T-helper 17 cell (primary cell): ENCODE results near the gene CARF. TPM values are rescaled to one million over a fixed set of nuclear protein-coding genes. Genes with fewer than 3 reads are reported as not detected.
"Not testable (repeated sequence)": the region's sequence is repeated elsewhere in the genome, so short reads cannot be mapped to it uniquely, and the experiment has no call there.

Experiments used
- ATAC-seq: fragments of 150-1000 bp; cut with Tn5 transposase; 2 replicates; pipeline ENCODE4 v1.10.0; 2021; ENCODE audit warnings: mild to moderate bottlenecking, moderate library complexity
- DNase-seq, 3 donors: peaks; one replicate each; pipeline versions ENCODE4 v3.0.0 to v3.0.0-alpha.2; 2020 to 2021
- H3K9me3 ChIP-seq: one replicate; pipeline ENCODE4 v1.7.0; 2013; ENCODE audit warnings: low read length, mild to moderate bottlenecking; ENCODE audit not compliant: control insufficient read depth, poor library complexity, severe bottlenecking
- H3K27ac Mint-ChIP-seq: one replicate; pipeline ENCODE4 v1.8.0; 2022; ENCODE audit warnings: mild to moderate bottlenecking, moderate library complexity, mixed read lengths
- H3K27me3 Mint-ChIP-seq: one replicate; pipeline ENCODE4 v1.8.0; 2022; ENCODE audit warnings: mixed read lengths
- H3K36me3 Mint-ChIP-seq: one replicate; pipeline ENCODE4 v1.8.0; 2022; ENCODE audit warnings: low read depth, mixed read lengths
- H3K4me1 Mint-ChIP-seq: one replicate; pipeline ENCODE4 v1.8.0; 2022; ENCODE audit warnings: mild to moderate bottlenecking, mixed read lengths
- H3K4me3 Mint-ChIP-seq: one replicate; pipeline ENCODE4 v1.8.0; 2022; ENCODE audit warnings: mild to moderate bottlenecking, moderate library complexity, mixed read lengths
- total RNA-seq, 4 donors: library from RNA in 2 of 4; stranded (reverse) in 2 of 4; gene quantifications; one replicate each; pipeline ENCODE4 v1.2.3 and lab custom pipeline; 2022 to 2026

CARF gene, protein sequence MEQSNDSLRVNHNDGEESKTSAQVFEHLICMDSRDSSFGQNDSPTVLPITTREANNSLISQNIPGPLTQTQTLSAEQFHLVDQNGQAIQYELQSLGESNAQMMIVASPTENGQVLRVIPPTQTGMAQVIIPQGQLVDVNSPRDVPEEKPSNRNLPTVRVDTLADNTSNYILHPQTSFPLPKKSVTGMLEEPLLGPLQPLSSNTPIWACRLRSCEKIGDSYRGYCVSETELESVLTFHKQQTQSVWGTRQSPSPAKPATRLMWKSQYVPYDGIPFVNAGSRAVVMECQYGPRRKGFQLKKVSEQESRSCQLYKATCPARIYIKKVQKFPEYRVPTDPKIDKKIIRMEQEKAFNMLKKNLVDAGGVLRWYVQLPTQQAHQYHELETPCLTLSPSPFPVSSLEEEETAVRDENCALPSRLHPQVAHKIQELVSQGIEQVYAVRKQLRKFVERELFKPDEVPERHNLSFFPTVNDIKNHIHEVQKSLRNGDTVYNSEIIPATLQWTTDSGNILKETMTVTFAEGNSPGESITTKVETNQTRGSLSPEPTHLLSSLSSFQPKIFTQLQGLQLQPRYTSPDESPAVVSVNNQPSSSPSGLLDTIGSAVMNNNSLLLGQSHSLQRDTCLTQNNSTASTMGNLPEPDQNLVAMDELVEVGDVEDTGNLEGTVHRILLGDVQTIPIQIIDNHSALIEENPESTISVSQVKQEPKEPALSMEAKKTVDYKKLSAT
- 10 to 100 TPM; 10.5 to 11.5 TPM for total RNA-seq
- 19.5 to 22.0 reads per million in 2 donors for total RNA-seq (lab: John Stamatoyannopoulos, UW)

DNA sequence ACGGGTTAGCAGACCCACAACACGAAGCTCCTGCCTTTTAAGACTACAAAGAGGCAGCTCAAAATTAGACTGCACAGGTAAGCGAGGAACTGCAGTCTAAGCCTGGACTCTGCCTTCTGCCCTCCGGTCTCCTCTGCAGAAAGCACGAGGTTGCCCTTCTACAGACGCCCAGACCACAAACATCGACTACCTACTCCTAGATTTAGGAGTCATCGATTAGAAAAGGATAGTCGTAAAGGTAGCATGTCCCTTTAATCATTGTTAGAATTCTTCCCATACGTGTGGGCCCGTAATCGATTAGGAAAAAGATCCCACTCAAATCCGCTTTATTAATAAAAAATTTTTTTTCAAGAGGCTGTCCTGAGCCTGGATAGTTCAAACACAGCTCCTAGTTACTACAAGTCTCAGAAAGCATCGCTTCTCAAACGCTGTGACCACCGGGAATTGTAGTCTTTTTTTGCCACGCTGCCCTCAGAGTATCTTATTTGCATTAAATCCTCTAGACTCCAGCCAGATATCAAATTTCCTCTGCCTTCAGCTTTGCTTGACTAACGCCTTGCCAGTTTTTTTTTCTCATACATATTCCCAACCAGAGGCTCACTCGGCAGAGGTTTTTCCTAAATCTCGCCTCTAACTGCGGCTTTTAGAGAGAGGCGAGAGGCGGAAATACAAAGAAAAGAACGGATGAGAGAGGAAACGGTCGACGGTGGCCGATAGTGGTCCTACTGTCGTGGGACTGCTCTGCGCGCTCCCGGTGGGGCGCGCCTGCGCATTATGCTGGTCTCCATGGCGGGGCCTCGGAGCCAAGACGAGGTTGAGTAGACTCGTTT, at the start of gene CARF, which contains the start of gene WDR12:
Gene CARF (plus strand): TSS at position 764 of the 830 bp plus-strand sequence. CDS start 29,628 bp downstream, outside the sequence.
Gene WDR12 (minus strand): TSS at position 162 of the 830 bp plus-strand sequence. CDS start 197 bp downstream, outside the sequence.
- Mint-ChIP-seq H3K36me3 (peaks cover 2% of the 10 kb centered on the region), H3K27ac (peak within 1 kb of the TSS; percentile 95), H3K27me3 (no peaks in the 10 kb centered on the region), H3K4me1 (peaks cover 17% of the 10 kb centered on the region), H3K4me3 (peak within 1 kb of the TSS; percentile 97)
- no peaks in the 10 kb centered on the region for H3K9me3 ChIP-seq
- DNase-seq (peak; percentile 81 to 82 (median 82)), ATAC-seq (peak; percentile 86)

DNA sequence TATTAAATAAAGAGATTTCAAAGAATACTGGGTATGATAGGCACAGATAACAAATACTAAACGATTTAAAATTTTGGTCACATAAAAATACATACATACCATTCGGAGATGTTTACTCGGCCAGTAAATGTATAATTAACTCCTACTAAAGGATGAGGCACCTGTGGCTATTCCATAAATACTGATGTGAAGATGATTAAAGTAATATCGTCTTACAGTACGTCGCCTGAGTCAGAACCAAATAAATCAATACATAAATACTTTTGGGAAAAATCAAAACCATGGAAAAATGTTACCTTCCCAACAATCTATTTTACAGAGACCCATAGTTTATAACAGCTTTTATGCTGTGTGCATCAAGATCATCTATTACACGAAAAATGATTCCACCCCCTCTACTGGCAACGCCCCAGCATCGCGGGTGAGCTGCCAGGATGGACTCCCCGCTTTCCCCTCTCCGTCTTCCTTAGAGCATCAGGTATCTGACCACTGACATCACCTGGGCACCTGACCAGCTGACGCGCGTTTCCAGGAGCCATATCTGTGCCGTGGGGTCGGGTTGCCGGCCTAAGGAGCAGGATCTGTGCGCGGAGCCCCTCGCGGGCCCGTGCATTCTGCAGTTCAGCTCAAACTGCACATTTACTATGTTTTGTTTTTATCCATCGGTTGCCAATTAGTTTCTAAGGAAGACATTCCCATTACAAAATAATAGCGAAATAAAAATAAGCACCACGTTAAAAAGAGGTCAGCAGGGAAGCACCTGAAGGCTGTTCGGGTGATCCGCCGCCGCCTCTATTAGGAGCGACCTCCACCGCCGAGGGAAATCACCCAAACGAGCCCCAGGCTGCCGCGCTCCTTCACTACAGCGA, 41.4 kb upstream of the CARF start:
- H3K27ac Mint-ChIP-seq: peak overlapping the region; percentile 90
- no peaks in the 10 kb centered on the region for H3K27me3 Mint-ChIP-seq
- ATAC-seq (peak; percentile 88), DNase-seq (peak; percentile 23 to 41 (median 26))
- H3K4me1 Mint-ChIP-seq: peaks cover 7% of the 10 kb centered on the region
- H3K36me3 Mint-ChIP-seq: no peaks in the 10 kb centered on the region
- H3K9me3 ChIP-seq: no peaks in the 10 kb centered on the region
- peak overlapping the region; percentile 92 for H3K4me3 Mint-ChIP-seq

DNA sequence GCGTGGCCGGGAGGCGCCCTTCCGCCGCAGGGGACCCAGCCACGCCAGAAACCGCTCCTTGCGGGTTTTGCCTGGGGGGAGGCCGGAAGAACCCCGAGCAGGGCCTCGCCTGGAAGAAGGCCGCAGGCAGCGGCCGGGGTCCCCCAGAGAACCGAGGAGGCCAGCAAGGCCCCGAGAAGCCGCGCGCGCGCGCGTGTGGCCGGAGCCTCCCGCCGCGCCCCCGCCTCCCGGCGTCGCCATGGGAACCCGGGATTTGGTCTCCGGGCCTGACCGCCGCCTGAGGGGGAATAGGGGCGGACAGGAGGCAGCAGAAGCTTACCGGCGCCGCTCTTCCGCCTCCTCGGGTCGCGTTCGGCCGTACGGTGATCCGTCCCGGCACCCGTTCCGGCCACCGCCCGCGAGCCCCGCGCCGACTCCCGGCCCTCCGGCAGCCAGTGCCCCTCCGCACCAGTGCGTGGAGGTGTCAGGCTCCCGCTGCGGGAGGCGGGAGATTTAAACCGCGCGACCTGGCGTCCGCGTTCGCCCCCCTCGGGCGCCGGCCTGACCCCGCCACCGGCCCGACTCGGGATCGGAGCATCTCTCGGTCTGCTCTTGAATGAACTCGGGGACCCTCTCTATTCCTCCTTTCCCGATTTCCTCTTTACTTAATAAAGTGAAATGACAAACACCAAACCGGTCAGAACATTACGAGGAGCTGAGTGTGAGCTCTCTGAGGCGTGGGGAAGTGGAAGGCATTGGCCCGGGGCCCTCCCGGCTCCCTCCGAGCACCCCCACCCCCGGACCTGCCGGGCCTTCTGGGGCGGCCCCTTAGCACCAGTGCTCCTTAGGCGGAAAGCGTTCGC, 40.6 kb upstream of the CARF start, which contains the start of gene ICA1L:
Gene ICA1L (minus strand): TSS at position 467 of the 842 bp plus-strand sequence. CDS start 42,757 bp downstream, outside the sequence.
- Mint-ChIP-seq H3K27ac (peak within 1 kb of the TSS; percentile 90), H3K36me3 (no peaks in the 10 kb centered on the region), H3K4me3 (peak within 1 kb of the TSS; percentile 92), H3K27me3 (no peaks in the 10 kb centered on the region), H3K4me1 (peaks cover 7% of the 10 kb centered on the region)
- peak; percentile 31 for ATAC-seq
- H3K9me3 ChIP-seq: no peaks in the 10 kb centered on the region
- peak in 2 of 3 donors; percentile 12 to 40 for DNase-seq

- H3K4me1 Mint-ChIP-seq: peaks cover 2% of the 10 kb centered on the region
- no peak for DNase-seq
- no peak overlapping the region for H3K27ac Mint-ChIP-seq
- no peaks in the 10 kb centered on the region for H3K27me3 Mint-ChIP-seq
- no peaks in the 10 kb centered on the region for H3K36me3 Mint-ChIP-seq
- no peaks in the 10 kb centered on the region for H3K9me3 ChIP-seq
- no peak overlapping the region for H3K4me3 Mint-ChIP-seq
- ATAC-seq: no peak
Measured at GRCh38 chr2:202877699-202878098, 34.4 kb upstream of the CARF start.

- Mint-ChIP-seq H3K4me1 (no peaks in the 10 kb centered on the region), H3K27ac (no peak overlapping the region), H3K27me3 (no peaks in the 10 kb centered on the region), H3K36me3 (peaks cover 2% of the 10 kb centered on the region), H3K4me3 (no peak overlapping the region)
- H3K9me3 ChIP-seq: no peaks in the 10 kb centered on the region
- ATAC-seq (no peak), DNase-seq (no peak)
Measured at GRCh38 chr2:202881570-202881969, 30.5 kb upstream of the CARF start.

- H3K4me1 Mint-ChIP-seq: no peaks in the 10 kb centered on the region
- peak overlapping the region; percentile 41 for H3K27ac Mint-ChIP-seq
- H3K36me3 Mint-ChIP-seq: peaks cover 5% of the 10 kb centered on the region
- H3K9me3 ChIP-seq: no peaks in the 10 kb centered on the region
- no peak overlapping the region for H3K4me3 Mint-ChIP-seq
- ATAC-seq (no peak), DNase-seq (no peak)
- no peaks in the 10 kb centered on the region for H3K27me3 Mint-ChIP-seq
Measured at GRCh38 chr2:202883987-202884675, 27.9 kb upstream of the CARF start.

- Mint-ChIP-seq H3K36me3 (peaks cover 5% of the 10 kb centered on the region), H3K27me3 (no peaks in the 10 kb centered on the region), H3K4me1 (no peaks in the 10 kb centered on the region), H3K27ac (peak overlapping the region; percentile 24), H3K4me3 (no peak overlapping the region)
- ATAC-seq (no peak), DNase-seq (no peak)
- no peaks in the 10 kb centered on the region for H3K9me3 ChIP-seq
Measured at GRCh38 chr2:202885190-202885589, 26.9 kb upstream of the CARF start.

- not testable (repeated sequence) for H3K4me3 Mint-ChIP-seq, H3K9me3 ChIP-seq, H3K36me3 Mint-ChIP-seq, H3K27ac Mint-ChIP-seq, H3K27me3 Mint-ChIP-seq, ATAC-seq, DNase-seq
- H3K4me1 Mint-ChIP-seq: peaks cover 14% of the 10 kb centered on the region
Measured at GRCh38 chr2:202905507-202905906, 6.6 kb upstream of the CARF start.

- Mint-ChIP-seq H3K36me3 (peaks cover 4% of the 10 kb centered on the region), H3K27ac (no peak overlapping the region), H3K27me3 (no peaks in the 10 kb centered on the region), H3K4me1 (peaks cover 19% of the 10 kb centered on the region), H3K4me3 (no peak overlapping the region)
- ATAC-seq (no peak), DNase-seq (no peak)
- no peaks in the 10 kb centered on the region for H3K9me3 ChIP-seq
Measured at GRCh38 chr2:202908186-202908585, 3.9 kb upstream of the CARF start.

GRCh38 chr2:202909394-202910192, 2.5 kb upstream of the CARF start:
- H3K9me3 ChIP-seq: no peaks in the 10 kb centered on the region
- Mint-ChIP-seq H3K27ac (peak overlapping the region; percentile 34), H3K27me3 (no peaks in the 10 kb centered on the region), H3K36me3 (peaks cover 3% of the 10 kb centered on the region), H3K4me1 (peaks cover 19% of the 10 kb centered on the region), H3K4me3 (no peak overlapping the region)
- DNase-seq: no peak
- no peak for ATAC-seq
